Activated CD4-positive, alpha-beta T cell treated with anti-CD3 and anti-CD28 coated beads for 36 hours (primary cell): ENCODE measurements around the gene TSC22D1. TPM values are rescaled to one million over a fixed set of nuclear protein-coding genes. Genes with fewer than 3 reads are reported as not detected.

Experiments
- ATAC-seq: fragments of 200-7000 bp; cut with Tn5 transposase; one replicate; pipeline ENCODE4 v1.10.0; 2021; ENCODE audit warnings: mild to moderate bottlenecking, moderate library complexity
- CTCF ChIA-PET: fragments of 350-600 bp; sonication (Branson Sonifier 250); formaldehyde crosslinking; loops from one replicate; lab custom pipeline; 2021; ENCODE audit warnings: antibody characterized with exemption; lab: Charles Lee
- POLR2A ChIA-PET: fragments of 350-600 bp; sonication (Branson Sonifier 250); formaldehyde crosslinking; loops from one replicate; lab custom pipeline; 2021; ENCODE audit warnings: antibody characterized with exemption, inconsistent platforms; lab: Charles Lee
- DNase-seq: peaks from one replicate; pipeline ENCODE4 v3.0.0-alpha.2; 2020
- H3K27ac Mint-ChIP-seq: one replicate; pipeline ENCODE4 v1.8.0; 2021; ENCODE audit warnings: mixed read lengths
- H3K27me3 Mint-ChIP-seq: one replicate; pipeline ENCODE4 v1.8.0; 2021; ENCODE audit warnings: mixed read lengths
- H3K36me3 Mint-ChIP-seq: one replicate; pipeline ENCODE4 v1.8.0; 2021; ENCODE audit warnings: low read depth, mixed read lengths
- H3K4me1 Mint-ChIP-seq: one replicate; pipeline ENCODE4 v1.8.0; 2021; ENCODE audit warnings: mixed read lengths
- H3K4me3 Mint-ChIP-seq: one replicate; pipeline ENCODE4 v1.8.0; 2021; ENCODE audit warnings: mild to moderate bottlenecking, moderate library complexity, mixed read lengths
- H3K9me3 Mint-ChIP-seq: one replicate; pipeline ENCODE4 v1.8.0; 2021; ENCODE audit warnings: low read depth, mixed read lengths
- intact Hi-C, 2 experiments: fragments of 100-400 bp; cut with DNase I in 1 of 2; cut with micrococcal nuclease in 1 of 2; formaldehyde crosslinking; loops; one replicate each; pipeline versions ENCODE4 v1.14.2 to v1.15.1; 2022 to 2024; cut with DNase I, micrococcal nuclease
- total RNA-seq, 2 experiments: library from RNA; stranded (reverse); gene quantifications; one replicate each; pipeline ENCODE4 v1.2.3, GENCODE V29; 2021

Gene TSC22D1
- total RNA-seq, 2 experiments from 2014 or later = 6.5 to 6.7 TPM

DNA sequence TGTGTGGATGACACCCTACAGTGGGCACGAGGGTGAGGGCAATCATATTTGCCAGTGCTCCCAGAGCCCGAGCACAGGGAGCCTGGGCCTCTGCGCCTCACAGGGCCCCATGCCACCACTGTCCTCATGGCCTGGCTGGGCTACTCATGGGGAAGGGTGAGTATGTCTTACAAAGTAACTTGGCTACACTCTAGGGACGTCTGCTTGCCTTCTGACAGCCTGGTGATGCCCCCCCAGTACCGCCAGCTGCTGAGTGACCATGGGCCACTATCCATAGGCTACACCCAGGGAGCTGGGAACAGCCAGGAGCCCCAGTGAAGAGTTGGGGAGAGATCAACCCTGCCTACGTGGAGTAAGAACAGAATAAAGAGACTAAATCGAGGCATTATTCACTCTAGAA is 123.7 kb downstream of the TSC22D1 start:
- ChIA-PET POLR2A (no interaction called here), CTCF (no interaction called here)
- H3K36me3 Mint-ChIP-seq = no peaks in the 10 kb centered on the region
- H3K27ac Mint-ChIP-seq = no peak overlapping the region
- H3K4me1 Mint-ChIP-seq = no peaks in the 10 kb centered on the region
- no peak for ATAC-seq
- no peaks in the 10 kb centered on the region for H3K9me3 Mint-ChIP-seq
- H3K27me3 Mint-ChIP-seq = no peaks in the 10 kb centered on the region
- no peak overlapping the region for H3K4me3 Mint-ChIP-seq
- intact Hi-C loops = no loop called here
- DNase-seq = no peak

DNA sequence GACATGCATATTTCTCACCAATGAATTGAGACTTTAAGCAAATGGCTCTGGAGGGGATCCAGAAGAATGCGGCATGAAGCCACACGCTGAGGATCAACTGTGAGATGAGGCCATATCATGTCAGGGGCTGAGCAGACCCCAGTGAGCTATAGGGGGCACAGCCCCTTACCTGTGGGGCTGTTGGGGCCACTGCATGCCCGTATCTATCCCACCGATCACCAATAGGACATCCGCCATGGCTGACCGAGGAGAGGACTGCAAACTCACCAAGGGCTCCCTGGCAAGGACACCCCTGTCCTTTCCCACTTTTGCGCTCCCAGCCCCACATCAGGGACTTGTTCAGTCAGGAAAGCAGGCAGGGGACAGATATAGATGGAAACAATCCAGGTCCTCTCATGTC is 124.5 kb downstream of the TSC22D1 start:
- intact Hi-C loops = no loop called here

DNA sequence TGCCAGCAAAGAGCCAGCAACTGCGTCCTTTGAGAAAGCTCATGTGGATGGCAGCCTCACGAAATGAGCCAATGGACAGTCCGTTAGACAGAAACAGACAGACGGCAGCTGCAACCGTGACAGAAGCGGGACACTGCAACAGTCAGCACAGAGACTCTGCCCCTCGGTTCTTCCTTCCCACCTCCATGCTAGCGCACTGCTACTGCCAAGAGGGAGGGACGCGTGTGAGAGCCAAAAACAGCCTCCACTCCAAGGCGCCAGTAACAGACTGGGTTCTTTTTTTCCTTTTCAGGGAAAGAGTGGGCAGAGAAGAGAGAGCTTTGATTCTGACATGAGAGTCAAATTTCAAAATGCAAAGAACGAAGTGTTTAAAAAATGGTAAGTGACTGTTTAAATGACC is 125.0 kb downstream of the TSC22D1 start:
- H3K4me3 Mint-ChIP-seq = no peak overlapping the region
- no peak overlapping the region for H3K27ac Mint-ChIP-seq
- H3K36me3 Mint-ChIP-seq = no peaks in the 10 kb centered on the region
- ATAC-seq (no peak), DNase-seq (no peak)
- ChIA-PET POLR2A (no interaction called here), CTCF (no interaction called here)
- intact Hi-C loops = no loop called here
- no peaks in the 10 kb centered on the region for H3K4me1 Mint-ChIP-seq
- H3K9me3 Mint-ChIP-seq = no peaks in the 10 kb centered on the region
- no peaks in the 10 kb centered on the region for H3K27me3 Mint-ChIP-seq

More for the DNA sequence above, 124.5 kb downstream of the TSC22D1 start:
- Mint-ChIP-seq H3K4me1 (no peaks in the 10 kb centered on the region), H3K36me3 (no peaks in the 10 kb centered on the region), H3K4me3 (no peak overlapping the region), H3K27ac (no peak overlapping the region), H3K9me3 (no peaks in the 10 kb centered on the region), H3K27me3 (no peaks in the 10 kb centered on the region)
- ATAC-seq (no peak), DNase-seq (no peak)
- ChIA-PET POLR2A (no interaction called here), CTCF (no interaction called here)

DNA sequence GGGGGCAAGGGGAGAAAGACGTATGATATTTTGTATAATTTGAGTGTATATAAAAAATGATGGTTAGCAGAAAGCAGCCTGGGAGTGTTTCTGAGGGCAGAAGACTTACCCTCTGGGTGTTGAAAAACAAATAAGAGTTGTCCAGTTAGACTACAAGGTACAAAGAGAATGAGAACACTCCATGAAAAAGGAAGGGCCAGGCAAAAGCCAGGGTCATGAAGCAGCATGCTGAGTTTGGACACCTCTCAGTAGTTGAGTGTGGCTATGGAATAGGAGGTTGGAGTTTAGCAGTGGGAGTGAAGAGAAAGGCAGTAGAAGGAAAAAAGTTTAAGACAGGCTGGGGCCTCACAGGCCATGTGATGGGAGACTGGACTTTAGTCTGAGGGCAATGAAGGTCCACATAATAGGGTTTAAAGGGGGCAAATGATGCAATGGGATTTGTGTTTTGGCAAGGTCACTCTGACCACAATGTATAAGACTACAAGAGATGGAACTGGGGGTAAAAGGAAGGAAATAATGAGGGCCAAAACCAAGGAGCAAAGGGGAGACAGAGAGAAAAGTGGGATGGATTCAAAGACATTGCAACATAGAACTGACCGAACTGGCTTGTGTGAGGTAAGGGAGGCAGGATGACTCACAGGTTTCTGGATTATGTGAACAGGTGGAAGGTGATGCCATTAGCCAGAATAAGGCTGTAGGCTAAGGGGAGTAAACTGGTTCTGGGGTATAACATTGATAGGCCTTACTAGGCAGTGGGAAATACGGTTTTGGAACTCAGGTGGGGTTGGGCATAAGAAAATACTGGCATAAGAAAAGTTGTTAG is 125.9 kb downstream of the TSC22D1 start:
- no peaks in the 10 kb centered on the region for H3K27me3 Mint-ChIP-seq
- no peaks in the 10 kb centered on the region for H3K36me3 Mint-ChIP-seq
- CTCF ChIA-PET = no interaction called here
- no peaks in the 10 kb centered on the region for H3K4me1 Mint-ChIP-seq
- no peak overlapping the region for H3K27ac Mint-ChIP-seq
- intact Hi-C loops = no loop called here
- no peak for DNase-seq
- no peaks in the 10 kb centered on the region for H3K9me3 Mint-ChIP-seq
- no peak overlapping the region for H3K4me3 Mint-ChIP-seq
- POLR2A ChIA-PET = no interaction called here
- no peak for ATAC-seq

DNA sequence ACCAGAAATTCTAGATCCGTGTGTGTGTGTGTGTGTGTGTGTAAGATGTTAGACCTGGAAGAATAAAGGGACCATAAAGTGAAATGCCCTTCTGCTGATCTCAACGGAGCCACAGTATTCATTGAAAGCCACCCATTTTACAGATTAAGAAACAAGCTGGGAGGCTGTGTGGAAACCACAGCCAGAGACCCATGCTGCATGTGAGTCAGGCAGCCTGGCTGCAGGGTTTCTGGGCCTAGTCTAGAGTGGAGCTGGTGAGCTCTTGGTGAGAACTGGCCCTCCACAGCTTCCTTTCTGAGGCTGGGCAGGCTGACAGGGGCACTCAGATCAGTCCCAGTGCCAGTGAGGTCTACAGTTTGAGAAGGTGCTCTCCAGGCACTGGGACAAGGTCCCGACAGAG is 127.3 kb downstream of the TSC22D1 start:
- ChIA-PET POLR2A (no interaction called here), CTCF (interaction anchor here (0.9 to 1.1 kb wide), 2 partner anchors 10 to 15 kb away, joined by 3 to 4 read pairs; no protein-coding TSS in a partner anchor)
- no peaks in the 10 kb centered on the region for H3K4me1 Mint-ChIP-seq
- H3K4me3 Mint-ChIP-seq = no peak overlapping the region
- DNase-seq (no peak), ATAC-seq (no peak)
- H3K9me3 Mint-ChIP-seq = no peaks in the 10 kb centered on the region
- no peak overlapping the region for H3K27ac Mint-ChIP-seq
- H3K36me3 Mint-ChIP-seq = no peaks in the 10 kb centered on the region
- intact Hi-C loops = no loop called here
- no peaks in the 10 kb centered on the region for H3K27me3 Mint-ChIP-seq

DNA sequence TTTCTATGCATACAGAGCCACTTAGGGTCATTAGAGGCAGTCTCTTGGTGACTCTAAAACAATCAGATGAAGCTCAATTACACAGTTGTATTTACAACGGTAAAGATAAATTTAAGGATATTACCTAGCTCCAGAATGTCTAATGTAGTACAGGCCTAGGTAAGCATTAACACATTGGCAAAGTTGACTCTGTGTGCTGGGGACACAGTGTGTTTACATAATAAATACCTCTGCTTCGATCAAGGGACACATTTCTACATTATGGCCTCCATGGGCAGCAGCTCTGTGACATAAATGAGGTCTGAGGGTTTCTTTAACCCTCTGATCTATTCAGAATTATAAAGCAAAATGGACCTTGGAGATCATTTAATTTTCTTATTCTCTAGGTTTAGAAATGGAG is 127.8 kb downstream of the TSC22D1 start:
- H3K27me3 Mint-ChIP-seq = no peaks in the 10 kb centered on the region
- intact Hi-C loops = no loop called here
- H3K36me3 Mint-ChIP-seq = no peaks in the 10 kb centered on the region
- ATAC-seq = no peak
- ChIA-PET POLR2A (no interaction called here), CTCF (interaction anchor here (0.9 to 1.1 kb wide), 2 partner anchors 10 to 15 kb away, joined by 3 to 4 read pairs; no protein-coding TSS in a partner anchor)
- no peak overlapping the region for H3K4me3 Mint-ChIP-seq
- no peaks in the 10 kb centered on the region for H3K9me3 Mint-ChIP-seq
- DNase-seq = no peak
- H3K4me1 Mint-ChIP-seq = no peaks in the 10 kb centered on the region
- H3K27ac Mint-ChIP-seq = no peak overlapping the region

DNA sequence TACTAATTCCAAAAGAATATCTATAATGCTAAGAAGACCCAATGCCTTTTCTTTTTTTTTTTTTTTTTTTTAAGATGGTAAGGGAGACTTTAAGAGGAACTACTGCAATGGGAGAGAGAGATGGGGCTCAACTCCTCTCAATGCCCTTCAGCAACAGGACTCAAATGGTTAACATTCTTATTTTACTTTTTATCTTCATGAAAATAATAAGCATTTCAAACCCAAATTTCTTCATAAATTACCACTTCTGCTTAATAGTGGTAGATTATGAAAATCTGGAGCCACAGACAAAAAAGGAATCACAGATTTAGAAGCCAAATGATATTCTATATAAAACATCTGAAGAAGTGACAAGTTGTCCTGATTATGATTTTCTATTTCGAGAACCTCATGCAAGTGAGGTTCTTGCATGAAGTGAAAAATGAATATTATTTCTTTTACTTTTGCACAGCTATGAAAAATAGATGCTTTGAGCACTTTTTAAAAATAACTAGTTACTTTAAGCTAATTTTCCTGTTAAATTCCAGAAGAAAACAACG is 128.3 kb downstream of the TSC22D1 start:
- DNase-seq (no peak), ATAC-seq (no peak)
- H3K36me3 Mint-ChIP-seq = no peaks in the 10 kb centered on the region
- H3K4me3 Mint-ChIP-seq = no peak overlapping the region
- no peak overlapping the region for H3K27ac Mint-ChIP-seq
- no peaks in the 10 kb centered on the region for H3K9me3 Mint-ChIP-seq
- POLR2A ChIA-PET = no interaction called here
- CTCF ChIA-PET = interaction anchor here (0.9 kb wide), 1 partner anchor 9 kb away, joined by 3 read pairs; no protein-coding TSS in a partner anchor
- intact Hi-C loops = no loop called here
- no peaks in the 10 kb centered on the region for H3K27me3 Mint-ChIP-seq
- H3K4me1 Mint-ChIP-seq = no peaks in the 10 kb centered on the region

DNA sequence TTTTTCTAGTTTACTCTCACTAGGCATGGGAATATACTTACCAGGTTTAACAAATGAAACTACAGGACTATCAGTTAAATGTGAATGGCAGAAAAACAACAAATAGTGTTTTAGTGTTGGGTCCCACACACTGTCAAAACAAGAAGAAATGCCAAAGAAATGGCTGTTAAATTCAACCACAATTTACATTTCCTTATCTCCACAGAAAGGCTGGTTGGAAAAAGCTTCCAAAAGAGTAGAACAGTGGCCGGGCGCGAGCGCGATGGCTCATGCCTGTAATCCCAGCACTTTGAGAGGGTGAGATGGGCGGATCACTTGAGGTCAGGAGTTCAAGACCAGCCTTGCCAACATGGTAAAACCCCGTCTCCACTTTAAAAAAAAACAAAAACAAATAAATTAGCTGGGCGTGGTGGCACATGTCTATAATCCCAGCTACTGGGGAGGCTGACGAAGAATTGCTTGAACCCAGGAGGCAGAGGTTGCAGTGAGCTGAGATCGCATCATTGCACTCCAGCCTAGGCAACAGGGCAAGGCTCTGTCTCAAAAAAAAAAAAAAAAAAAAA is 136.0 kb downstream of the TSC22D1 start:
- Mint-ChIP-seq H3K4me3 (no peak overlapping the region), H3K36me3 (no peaks in the 10 kb centered on the region), H3K9me3 (no peaks in the 10 kb centered on the region), H3K27ac (no peak overlapping the region), H3K4me1 (peaks cover 13% of the 10 kb centered on the region), H3K27me3 (peaks cover 11% of the 10 kb centered on the region)
- ATAC-seq (no peak), DNase-seq (no peak)
- intact Hi-C loops = no loop called here
- ChIA-PET POLR2A (no interaction called here), CTCF (interaction anchor here (0.8 to 1.0 kb wide), 2 partner anchors 248 to 535 kb away, joined by 3 read pairs; no protein-coding TSS in a partner anchor)

DNA sequence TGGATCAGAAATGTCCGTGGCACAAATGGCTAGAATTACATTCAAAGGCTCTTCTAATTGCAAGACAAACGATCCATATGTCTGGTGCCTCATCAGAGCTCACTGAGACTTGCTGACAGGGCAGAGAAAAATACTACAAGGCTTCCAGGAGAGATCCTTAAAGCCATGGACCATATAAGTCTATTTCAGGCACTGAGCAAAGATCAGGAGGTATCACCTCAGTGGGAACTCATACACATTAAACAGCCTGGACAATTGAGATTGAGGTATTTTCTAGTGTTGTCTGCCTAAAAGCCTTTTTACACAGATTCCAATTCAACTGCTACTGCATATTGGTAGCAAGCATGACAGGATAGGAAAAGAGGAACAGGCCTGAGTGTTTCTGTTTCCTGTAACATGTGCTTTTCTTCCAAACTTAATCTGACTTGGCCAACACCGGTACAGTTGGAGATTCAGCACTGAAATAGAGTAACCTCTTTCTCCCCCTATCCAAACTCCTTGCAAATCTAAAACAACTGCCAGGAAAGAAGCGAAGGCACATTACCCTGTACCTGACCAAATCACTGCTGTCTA is 136.6 kb downstream of the TSC22D1 start:
- no peak overlapping the region for H3K27ac Mint-ChIP-seq
- ATAC-seq = no peak
- ChIA-PET CTCF (interaction anchor here (0.7 to 6.0 kb wide), 13 partner anchors 9 to 534 kb away, joined by 3 to 48 read pairs (median 3); no protein-coding TSS in a partner anchor), POLR2A (no interaction called here)
- DNase-seq = no peak
- intact Hi-C loops = loop anchor here (2.0 to 5.0 kb wide), 2 partner anchors 31 to 197 kb away; no protein-coding TSS in a partner anchor
- H3K36me3 Mint-ChIP-seq = no peaks in the 10 kb centered on the region
- peaks cover 17% of the 10 kb centered on the region for H3K4me1 Mint-ChIP-seq
- no peaks in the 10 kb centered on the region for H3K9me3 Mint-ChIP-seq
- no peak overlapping the region for H3K4me3 Mint-ChIP-seq
- peaks cover 11% of the 10 kb centered on the region for H3K27me3 Mint-ChIP-seq

DNA sequence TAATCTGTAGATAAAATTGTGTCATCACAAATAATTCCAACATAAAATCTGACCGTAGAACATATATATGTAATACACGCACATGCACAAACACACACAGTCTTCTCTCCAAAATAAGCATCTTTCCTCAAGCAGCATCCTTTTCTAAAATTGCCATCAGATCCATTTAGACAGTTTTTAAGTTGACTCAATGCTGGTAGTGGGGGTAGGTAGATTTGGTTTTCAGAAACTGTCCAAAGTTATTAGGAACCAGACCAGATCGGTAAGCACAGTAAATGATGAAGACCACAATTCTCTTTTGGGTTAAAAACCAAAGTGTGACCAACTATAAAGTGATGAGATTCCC is 137.9 kb downstream of the TSC22D1 start:
- ChIA-PET POLR2A (interaction anchor here (0.9 kb wide), 1 partner anchor 392 kb away, joined by 4 read pairs; no protein-coding TSS in a partner anchor), CTCF (interaction anchor here (0.7 to 6.0 kb wide), 15 partner anchors 10 to 555 kb away, joined by 3 to 48 read pairs (median 4); no protein-coding TSS in a partner anchor)
- Mint-ChIP-seq H3K4me3 (no peak overlapping the region), H3K36me3 (peaks cover 2% of the 10 kb centered on the region), H3K27me3 (peaks cover 11% of the 10 kb centered on the region), H3K27ac (no peak overlapping the region), H3K9me3 (no peaks in the 10 kb centered on the region), H3K4me1 (peaks cover 18% of the 10 kb centered on the region)
- ATAC-seq (no peak), DNase-seq (no peak)
- intact Hi-C loops = loop anchor here (1.0 to 5.0 kb wide), 7 partner anchors 33 to 533 kb away; no protein-coding TSS in a partner anchor
